ENCODE measurements around the gene CPLANE2.

- TF ChIP-seq CTCF (conservative IDR thresholded peaks at IDR 0.05) (no peak), ZFX (IDR thresholded peaks at IDR 0.05) (no peak)
Measured at GRCh38 chr1:16183179-16183578, 53.8 kb downstream of the CPLANE2 start.
